Cardiac fibroblast (primary cell): ENCODE results near the gene SPATA6L.

ENCODE experiments used
- DNase-seq, 2 donors: peaks; one replicate each; pipeline versions ENCODE4 v3.0.0 to v3.0.0-alpha.2; 2010; ENCODE audit warnings: low read depth in 2 of 2
- H3K4me3 ChIP-seq, 2 donors: replicated peaks in 1 of 2; 1 replicate in 1 of 2; 2 replicates in 1 of 2; pipeline ENCODE4 v1.5.1; 2011; ENCODE audit warnings: low read depth in 2 of 2, low read length in 2 of 2, mild to moderate bottlenecking in 2 of 2, moderate library complexity in 1 of 2
- TF ChIP-seq, protein P1 (sequence below): IDR thresholded peaks from one replicate; pipeline ENCODE4 v1.5.1; 2011; ENCODE audit warnings: low read depth, mild to moderate bottlenecking, low read length, inconsistent platforms

Gene SPATA6L

DNA sequence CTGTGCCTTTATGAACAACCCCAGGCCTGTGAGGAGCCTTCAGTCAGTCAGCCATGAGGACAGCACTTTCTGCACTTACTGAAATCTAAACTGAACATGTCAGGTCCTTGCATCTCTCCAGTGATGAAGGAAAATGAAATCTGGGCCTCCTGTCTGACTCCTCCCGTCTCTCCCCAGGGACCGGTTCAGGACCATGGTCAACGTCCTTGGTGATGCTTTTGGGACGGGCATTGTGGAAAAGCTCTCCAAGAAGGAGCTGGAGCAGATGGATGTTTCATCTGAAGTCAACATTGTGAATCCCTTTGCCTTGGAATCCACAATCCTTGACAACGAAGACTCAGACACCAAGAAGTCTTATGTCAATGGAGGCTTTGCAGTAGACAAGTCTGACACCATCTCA is 81.1 kb downstream of the SPATA6L start:
- no peak overlapping the region for H3K4me3 ChIP-seq
- TF ChIP-seq, protein P1, sequence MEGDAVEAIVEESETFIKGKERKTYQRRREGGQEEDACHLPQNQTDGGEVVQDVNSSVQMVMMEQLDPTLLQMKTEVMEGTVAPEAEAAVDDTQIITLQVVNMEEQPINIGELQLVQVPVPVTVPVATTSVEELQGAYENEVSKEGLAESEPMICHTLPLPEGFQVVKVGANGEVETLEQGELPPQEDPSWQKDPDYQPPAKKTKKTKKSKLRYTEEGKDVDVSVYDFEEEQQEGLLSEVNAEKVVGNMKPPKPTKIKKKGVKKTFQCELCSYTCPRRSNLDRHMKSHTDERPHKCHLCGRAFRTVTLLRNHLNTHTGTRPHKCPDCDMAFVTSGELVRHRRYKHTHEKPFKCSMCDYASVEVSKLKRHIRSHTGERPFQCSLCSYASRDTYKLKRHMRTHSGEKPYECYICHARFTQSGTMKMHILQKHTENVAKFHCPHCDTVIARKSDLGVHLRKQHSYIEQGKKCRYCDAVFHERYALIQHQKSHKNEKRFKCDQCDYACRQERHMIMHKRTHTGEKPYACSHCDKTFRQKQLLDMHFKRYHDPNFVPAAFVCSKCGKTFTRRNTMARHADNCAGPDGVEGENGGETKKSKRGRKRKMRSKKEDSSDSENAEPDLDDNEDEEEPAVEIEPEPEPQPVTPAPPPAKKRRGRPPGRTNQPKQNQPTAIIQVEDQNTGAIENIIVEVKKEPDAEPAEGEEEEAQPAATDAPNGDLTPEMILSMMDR, result no peak
- peak in 1 of 2 donors; percentile 12 for DNase-seq

- TF ChIP-seq, protein P1, result no peak
- H3K4me3 ChIP-seq, result no peak overlapping the region
- DNase-seq, result no peak
Observed at GRCh38 chr9:4584636-4585035, 81.6 kb downstream of the SPATA6L start.

DNA sequence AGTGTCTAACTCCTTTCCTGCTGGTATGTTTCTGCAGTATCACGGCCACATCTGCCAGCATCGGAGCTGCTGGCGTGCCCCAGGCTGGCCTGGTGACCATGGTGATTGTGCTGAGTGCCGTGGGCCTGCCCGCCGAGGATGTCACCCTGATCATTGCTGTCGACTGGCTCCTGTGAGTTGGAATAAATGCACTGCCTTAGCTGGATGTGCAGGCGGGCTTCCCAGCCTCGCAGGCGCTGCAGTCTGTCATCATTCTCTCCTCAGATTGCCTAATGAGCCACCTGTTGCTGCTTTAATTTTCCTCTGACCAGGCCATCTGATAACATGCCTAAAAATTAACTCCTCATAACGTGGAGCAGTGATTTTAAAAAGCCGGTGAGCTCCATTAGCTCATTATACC is 83.3 kb downstream of the SPATA6L start:
- TF ChIP-seq, protein P1, result no peak
- DNase-seq, result no peak
- H3K4me3 ChIP-seq, result no peak overlapping the region

DNA sequence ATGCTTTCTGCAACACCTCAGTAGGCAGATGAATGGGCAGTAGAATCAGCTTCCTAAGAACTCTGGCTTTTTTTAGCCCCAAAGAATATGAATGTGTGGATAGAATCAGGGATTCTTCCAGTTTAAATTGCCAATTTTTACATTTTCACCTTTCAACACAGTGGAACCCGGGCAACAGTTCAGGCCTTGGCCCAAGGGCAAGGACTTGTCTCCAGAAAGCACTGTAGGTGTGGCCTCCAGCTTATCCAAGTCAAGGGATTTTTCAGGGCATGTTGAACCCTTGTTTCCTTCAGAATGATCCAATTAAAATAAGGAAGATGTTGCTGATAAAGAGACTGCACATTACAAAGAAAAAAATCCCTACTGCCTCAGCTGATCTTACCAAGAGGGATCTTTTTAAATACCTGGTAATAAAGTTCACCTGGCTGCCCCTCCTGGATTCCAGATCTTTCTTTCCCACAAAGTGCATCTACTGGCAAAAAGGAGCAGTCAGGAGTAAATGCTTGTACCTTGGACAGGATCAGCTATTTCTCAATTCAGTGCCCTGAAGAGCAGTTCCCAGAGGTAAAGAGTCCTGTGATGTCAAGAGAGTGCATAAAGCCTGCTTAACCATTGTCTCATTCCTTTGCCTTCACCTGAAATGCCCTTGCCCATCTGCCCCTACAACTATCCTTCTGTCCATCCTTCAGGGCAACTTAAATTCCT is 84.3 kb downstream of the SPATA6L start:
- TF ChIP-seq, protein P1, result no peak
- no peak for DNase-seq
- H3K4me3 ChIP-seq, result no peak overlapping the region

GRCh38 chr9:4581035-4581760 is 85.1 kb downstream of the SPATA6L start:
- DNase-seq, result no peak
- TF ChIP-seq, protein P1, result no peak
- H3K4me3 ChIP-seq, result no peak overlapping the region

DNA sequence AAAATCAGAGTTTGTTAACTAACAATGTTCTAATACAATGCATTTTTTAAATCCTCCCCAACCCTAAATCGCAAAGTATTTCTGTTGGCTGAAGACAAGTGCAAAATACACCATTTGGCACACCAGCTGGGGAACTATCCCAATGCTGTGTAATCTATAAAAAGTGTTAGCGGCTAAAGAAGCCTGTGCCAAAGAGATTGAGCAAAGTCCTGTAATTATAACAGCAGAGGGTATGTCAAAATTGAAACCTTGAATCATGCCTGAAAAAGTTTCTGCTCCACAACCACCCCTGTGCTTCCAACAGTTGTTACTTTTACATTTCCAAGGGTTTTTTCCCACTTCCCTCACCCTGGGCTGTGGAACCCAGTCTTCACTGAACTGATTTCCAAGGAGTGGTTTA is 87.3 kb downstream of the SPATA6L start:
- peak in 1 of 2 donors; percentile 20 for DNase-seq
- H3K4me3 ChIP-seq, result no peak overlapping the region
- TF ChIP-seq, protein P1, result no peak

- TF ChIP-seq, protein P1, result no peak
- H3K4me3 ChIP-seq, result no peak overlapping the region
- DNase-seq, result no peak
Observed at GRCh38 chr9:4576448-4576847, 89.8 kb downstream of the SPATA6L start.
